Endodermal cell (in vitro differentiated cells): ENCODE results near the gene CFAP74. TPM values are rescaled to one million over a fixed set of nuclear protein-coding genes. Genes with fewer than 3 reads are reported as not detected.

Source experiments
- DNase-seq: peaks from one replicate; pipeline ENCODE4 v3.0.0-alpha.2; 2017
- H3K27ac ChIP-seq: 2 replicates; pipeline ENCODE4 v1.5.1; 2013; ENCODE audit warnings: mild to moderate bottlenecking, low read depth, low read length, moderate library complexity
- H3K27me3 ChIP-seq: 2 replicates; pipeline ENCODE4 v1.6.1; 2013; ENCODE audit warnings: mild to moderate bottlenecking, low read length, moderate library complexity; ENCODE audit not compliant: insufficient read depth, control insufficient read depth, poor library complexity, severe bottlenecking
- H3K36me3 ChIP-seq: 2 replicates; pipeline ENCODE4 v1.7.0; 2013; ENCODE audit warnings: mild to moderate bottlenecking, low read length, moderate library complexity; ENCODE audit not compliant: control insufficient read depth, insufficient read depth
- H3K4me1 ChIP-seq: one replicate; pipeline ENCODE4 v1.7.0; 2013; ENCODE audit warnings: low read length; ENCODE audit not compliant: control insufficient read depth, insufficient read depth
- H3K4me3 ChIP-seq: 2 replicates; pipeline ENCODE4 v1.5.1; 2013; ENCODE audit warnings: mild to moderate bottlenecking, low read length, moderate library complexity
- H3K9ac ChIP-seq: 2 replicates; pipeline ENCODE4 v1.6.1; 2013; ENCODE audit warnings: mild to moderate bottlenecking, low read length, moderate library complexity; ENCODE audit not compliant: poor library complexity, severe bottlenecking; ENCODE audit errors: extremely low read depth
- H3K9me3 ChIP-seq: 2 replicates; pipeline ENCODE4 v1.6.1; 2013; ENCODE audit warnings: mild to moderate bottlenecking, low read length, moderate library complexity; ENCODE audit not compliant: control insufficient read depth
- H3K27ac Mint-ChIP-seq: 2 replicates; pipeline ENCODE4 v1.8.0; 2020; ENCODE audit warnings: mixed read lengths
- H3K27me3 Mint-ChIP-seq: 2 replicates; pipeline ENCODE4 v1.8.0; 2021; ENCODE audit warnings: mild to moderate bottlenecking, mixed read lengths; ENCODE audit not compliant: insufficient read depth
- H3K36me3 Mint-ChIP-seq: 2 replicates; pipeline ENCODE4 v1.8.0; 2020; ENCODE audit warnings: low read depth, mixed read lengths
- H3K4me1 Mint-ChIP-seq: 2 replicates; pipeline ENCODE4 v1.8.0; 2020; ENCODE audit warnings: mixed read lengths
- H3K4me3 Mint-ChIP-seq: 2 replicates; pipeline ENCODE4 v1.8.0; 2020; ENCODE audit warnings: mild to moderate bottlenecking, moderate library complexity, mixed read lengths
- H3K9me3 Mint-ChIP-seq: 2 replicates; pipeline ENCODE4 v1.8.0; 2020; ENCODE audit warnings: mild to moderate bottlenecking, mixed read lengths
- CTCF ChIP-seq: fragments of 200-600 bp; sonication (generic); conservative IDR thresholded peaks from 2 replicates; pipeline ENCODE4 v1.5.0; 2021; ENCODE audit warnings: antibody characterized with exemption, mild to moderate bottlenecking
- WGBS, 2 experiments: methylation state at CpG; one replicate each; pipeline versions ENCODE4 v1.1.5 to v1.1.7; 2013; ENCODE audit warnings: missing lambda C conversion rate in 2 of 2, mixed read lengths in 1 of 2; ENCODE audit not compliant: insufficient coverage in 1 of 2, insufficient read length in 1 of 2; 5-methylcytosine and 5-hydroxymethylcytosine counted together
- total RNA-seq, 2 donors: library from RNA; stranded (reverse); fragmentation: NEBNext Ultra II Directional in 1 of 2; extraction: Animal tissue kit (Norgen Biotek cat#: 25700) in 1 of 2; gene quantifications; 2 replicates in 1 of 2; 3 replicates in 1 of 2; pipeline ENCODE4 v1.2.1, GENCODE V29; 2021

The CFAP74 gene
- total RNA-seq, 2 donors from 2014 or later: 0.58 to 0.75 TPM

GRCh38 chr1:1941211-1941841, 62.3 kb downstream of the CFAP74 start:
- DNase-seq: no peak
- Mint-ChIP-seq H3K4me3 (no peak overlapping the region), H3K27ac (no peak overlapping the region), H3K9me3 (no peaks in the 10 kb centered on the region), H3K27me3 (peaks cover 2% of the 10 kb centered on the region), H3K4me1 (peaks cover 2% of the 10 kb centered on the region), H3K36me3 (no peaks in the 10 kb centered on the region)
- Histone ChIP-seq H3K4me3 (no peak overlapping the region), H3K27me3 (no peaks in the 10 kb centered on the region), H3K9ac (no peak overlapping the region), H3K9me3 (no peaks in the 10 kb centered on the region), H3K4me1 (no peaks in the 10 kb centered on the region), H3K36me3 (no peaks in the 10 kb centered on the region), H3K27ac (no peak overlapping the region)
- no peak for TF ChIP-seq CTCF
- WGBS, 2 experiments: 90 to 91% methylated on average over 17 to 19 of the region's 19 CpGs

GRCh38 chr1:1940123-1940425, 63.5 kb downstream of the CFAP74 start:
- Mint-ChIP-seq H3K27me3 (peaks cover 2% of the 10 kb centered on the region), H3K9me3 (no peaks in the 10 kb centered on the region), H3K4me3 (no peak overlapping the region), H3K36me3 (no peaks in the 10 kb centered on the region), H3K27ac (no peak overlapping the region), H3K4me1 (peaks cover 2% of the 10 kb centered on the region)
- DNase-seq: no peak
- 89 to 93% methylated on average over 9 to 12 of the region's 12 CpGs for WGBS, 2 experiments
- no peak overlapping the region for H3K9ac ChIP-seq
- TF ChIP-seq CTCF: no peak
- no peaks in the 10 kb centered on the region for H3K27me3 ChIP-seq
- no peaks in the 10 kb centered on the region for H3K9me3 ChIP-seq
- H3K4me1 ChIP-seq: no peaks in the 10 kb centered on the region
- no peak overlapping the region for H3K4me3 ChIP-seq
- H3K27ac ChIP-seq: no peak overlapping the region
- no peaks in the 10 kb centered on the region for H3K36me3 ChIP-seq

GRCh38 chr1:1939296-1940122, 64.1 kb downstream of the CFAP74 start:
- Histone ChIP-seq H3K9ac (no peak overlapping the region), H3K27ac (no peak overlapping the region), H3K4me1 (no peaks in the 10 kb centered on the region), H3K9me3 (no peaks in the 10 kb centered on the region), H3K27me3 (no peaks in the 10 kb centered on the region), H3K36me3 (no peaks in the 10 kb centered on the region), H3K4me3 (no peak overlapping the region)
- no peaks in the 10 kb centered on the region for H3K36me3 Mint-ChIP-seq
- H3K4me1 Mint-ChIP-seq: peaks cover 2% of the 10 kb centered on the region
- no peak for DNase-seq
- no peak overlapping the region for H3K4me3 Mint-ChIP-seq
- no peaks in the 10 kb centered on the region for H3K9me3 Mint-ChIP-seq
- H3K27ac Mint-ChIP-seq: no peak overlapping the region
- 89 to 93% methylated on average over 12 to 28 of the region's 28 CpGs for WGBS, 2 experiments
- TF ChIP-seq CTCF: no peak
- peaks cover 2% of the 10 kb centered on the region for H3K27me3 Mint-ChIP-seq
